ENCODE results near the gene S100B. TPM values are rescaled to one million over a fixed set of nuclear protein-coding genes. Genes with fewer than 3 reads are reported as not detected.

Gene S100B
- total RNA-seq, 1 donor from 2014 or later: not detected

- Histone ChIP-seq H3K27me3 (ENCODE audit: control insufficient read depth, insufficient read depth, low read length) (no peaks in the 10 kb centered on the region), H3K36me3 (ENCODE audit: control insufficient read depth, insufficient read depth, low read length) (no peaks in the 10 kb centered on the region), H3K4me3 (ENCODE audit: low read depth, low read length) (no peak overlapping the region)
- TF ChIP-seq CTCF (IDR thresholded peaks at IDR 0.05; ENCODE audit: insufficient read depth, low read length, poor library complexity, severe bottlenecking): no peak
- DNase-seq (ENCODE audit: low read depth): peak; percentile 87
Measured at GRCh38 chr21:46598581-46599572, 6.0 kb downstream of the S100B start.

GRCh38 chr21:46597896-46598343, 7.0 kb downstream of the S100B start:
- Histone ChIP-seq H3K4me3 (ENCODE audit: low read depth, low read length) (no peak overlapping the region), H3K36me3 (ENCODE audit: control insufficient read depth, insufficient read depth, low read length) (no peaks in the 10 kb centered on the region), H3K27me3 (ENCODE audit: control insufficient read depth, insufficient read depth, low read length) (no peaks in the 10 kb centered on the region)
- no peak for DNase-seq (ENCODE audit: low read depth)
- no peak for TF ChIP-seq CTCF (IDR thresholded peaks at IDR 0.05; ENCODE audit: insufficient read depth, low read length, poor library complexity, severe bottlenecking)

GRCh38 chr21:46597031-46597430, 7.9 kb downstream of the S100B start:
- DNase-seq (ENCODE audit: low read depth): no peak
- Histone ChIP-seq H3K36me3 (ENCODE audit: control insufficient read depth, insufficient read depth, low read length) (no peaks in the 10 kb centered on the region), H3K27me3 (ENCODE audit: control insufficient read depth, insufficient read depth, low read length) (no peaks in the 10 kb centered on the region), H3K4me3 (ENCODE audit: low read depth, low read length) (no peak overlapping the region)
- TF ChIP-seq CTCF (IDR thresholded peaks at IDR 0.05; ENCODE audit: insufficient read depth, low read length, poor library complexity, severe bottlenecking): no peak

GRCh38 chr21:46596201-46596600, 8.7 kb downstream of the S100B start:
- Histone ChIP-seq H3K27me3 (ENCODE audit: control insufficient read depth, insufficient read depth, low read length) (no peaks in the 10 kb centered on the region), H3K4me3 (ENCODE audit: low read depth, low read length) (no peak overlapping the region), H3K36me3 (ENCODE audit: control insufficient read depth, insufficient read depth, low read length) (no peaks in the 10 kb centered on the region)
- no peak for DNase-seq (ENCODE audit: low read depth)
- no peak for TF ChIP-seq CTCF (IDR thresholded peaks at IDR 0.05; ENCODE audit: insufficient read depth, low read length, poor library complexity, severe bottlenecking)

GRCh38 chr21:46594276-46594675, 10.6 kb downstream of the S100B start:
- no peaks in the 10 kb centered on the region for H3K36me3 ChIP-seq (ENCODE audit: control insufficient read depth, insufficient read depth, low read length)
- no peak for DNase-seq (ENCODE audit: low read depth)
- TF ChIP-seq CTCF (IDR thresholded peaks at IDR 0.05; ENCODE audit: insufficient read depth, low read length, poor library complexity, severe bottlenecking): no peak
- no peak overlapping the region for H3K4me3 ChIP-seq (ENCODE audit: low read depth, low read length)
- no peaks in the 10 kb centered on the region for H3K27me3 ChIP-seq (ENCODE audit: control insufficient read depth, insufficient read depth, low read length)
